CD14-positive monocyte (primary cell): ENCODE results near the gene SYTL3. TPM values are rescaled to one million over a fixed set of nuclear protein-coding genes. Genes with fewer than 3 reads are reported as not detected.

Experiments
- DNase-seq, 3 donors: peaks; one replicate each; pipeline ENCODE4 v3.0.0-alpha.2; 2011 to 2022
- H2AFZ ChIP-seq: 2 replicates; pipeline ENCODE4 v1.6.0; 2012; ENCODE audit warnings: mild to moderate bottlenecking, low read depth, low read length, inconsistent platforms; ENCODE audit not compliant: insufficient read depth, poor library complexity, severe bottlenecking
- H3K27ac ChIP-seq, 2 donors: 1 replicate in 1 of 2; 2 replicates in 1 of 2; pipeline ENCODE4 v1.5.1; 2012 to 2013; ENCODE audit warnings: low read length in 2 of 2, control low read depth in 1 of 2, inconsistent platforms in 1 of 2, low read depth in 1 of 2, mild to moderate bottlenecking in 1 of 2
- H3K27me3 ChIP-seq, 2 donors: one replicate each; pipeline versions ENCODE4 v1.6.0 to v1.6.1; 2011 to 2013; ENCODE audit warnings: low read length in 2 of 2; ENCODE audit not compliant: control insufficient read depth in 2 of 2, insufficient read depth in 2 of 2
- H3K36me3 ChIP-seq, 2 donors: replicated peaks in 1 of 2; 1 replicate in 1 of 2; 2 replicates in 1 of 2; pipeline versions ENCODE4 v1.5.1 to v1.6.1; 2012 to 2013; ENCODE audit warnings: low read length in 2 of 2, control low read depth in 1 of 2, inconsistent platforms in 1 of 2, mild to moderate bottlenecking in 1 of 2; ENCODE audit not compliant: insufficient read depth in 2 of 2, control insufficient read depth in 1 of 2
- H3K4me1 ChIP-seq, 2 donors: 1 replicate in 1 of 2; 2 replicates in 1 of 2; pipeline versions ENCODE4 v1.5.1 to v1.6.1; 2012 to 2013; ENCODE audit warnings: low read length in 2 of 2, control low read depth in 1 of 2, inconsistent platforms in 1 of 2, mild to moderate bottlenecking in 1 of 2, moderate library complexity in 1 of 2; ENCODE audit not compliant: insufficient read depth in 2 of 2, control insufficient read depth in 1 of 2
- H3K4me2 ChIP-seq: replicated peaks from 2 replicates; pipeline ENCODE3; 2012; ENCODE audit warnings: low read length, moderate library complexity, mild to moderate bottlenecking; ENCODE audit not compliant: poor library complexity, severe bottlenecking; ENCODE audit errors: extremely low read depth
- H3K4me3 ChIP-seq, 3 experiments: fragments of 200-600 bp in 1 of 3; sonication (generic) in 1 of 3; replicated peaks in 1 of 3; 1 replicate in 2 of 3; 2 replicates in 1 of 3; pipeline ENCODE4 v1.5.1; 2011 to 2013; ENCODE audit warnings: low read length in 3 of 3, mild to moderate bottlenecking in 3 of 3, control low read depth in 2 of 3, low read depth in 2 of 3, inconsistent platforms in 1 of 3, moderate library complexity in 1 of 3
- H3K79me2 ChIP-seq: 2 replicates; pipeline ENCODE4 v1.6.0; 2012; ENCODE audit warnings: mild to moderate bottlenecking, control low read depth, inconsistent platforms, low read length, moderate library complexity; ENCODE audit not compliant: insufficient read depth
- H3K9ac ChIP-seq: 2 replicates; pipeline ENCODE4 v1.6.0; 2017; ENCODE audit warnings: low read length, mild to moderate bottlenecking; ENCODE audit not compliant: insufficient read depth, poor library complexity, severe bottlenecking
- H3K9me3 ChIP-seq, 2 donors: replicated peaks in 1 of 2; 1 replicate in 1 of 2; 2 replicates in 1 of 2; pipeline versions ENCODE4 v1.5.1 to v1.6.1; 2012 to 2013; ENCODE audit warnings: low read length in 2 of 2, control low read depth in 1 of 2; ENCODE audit not compliant: control insufficient read depth in 1 of 2, insufficient read depth in 1 of 2
- H4K20me1 ChIP-seq: 2 replicates; pipeline ENCODE4 v1.6.0; 2012; ENCODE audit warnings: mild to moderate bottlenecking, low read length, control low read depth, moderate library complexity; ENCODE audit not compliant: insufficient read depth
- H3K27ac Mint-ChIP-seq, 7 donors: one replicate each; pipeline ENCODE4 v1.8.0; 2020; ENCODE audit warnings: mild to moderate bottlenecking in 7 of 7, mixed read lengths in 7 of 7, moderate library complexity in 6 of 7, inconsistent platforms in 2 of 7
- H3K27me3 Mint-ChIP-seq, 3 donors: one replicate each; pipeline ENCODE4 v1.8.0; 2021 to 2022; ENCODE audit warnings: low read depth in 3 of 3, mild to moderate bottlenecking in 3 of 3, mixed read lengths in 3 of 3, moderate library complexity in 3 of 3, inconsistent platforms in 1 of 3
- H3K36me3 Mint-ChIP-seq, 2 donors: one replicate each; pipeline ENCODE4 v1.8.0; 2020; ENCODE audit warnings: mixed read lengths in 2 of 2, inconsistent platforms in 1 of 2, mild to moderate bottlenecking in 1 of 2
- H3K4me1 Mint-ChIP-seq: one replicate; pipeline ENCODE4 v1.8.0; 2020; ENCODE audit warnings: mild to moderate bottlenecking, mixed read lengths
- H3K4me3 Mint-ChIP-seq, 2 donors: one replicate each; pipeline ENCODE4 v1.8.0; 2020; ENCODE audit warnings: mild to moderate bottlenecking in 2 of 2, mixed read lengths in 2 of 2, moderate library complexity in 1 of 2
- H3K9me3 Mint-ChIP-seq, 7 donors: one replicate each; pipeline ENCODE4 v1.8.0; 2020 to 2022; ENCODE audit warnings: mixed read lengths in 7 of 7, mild to moderate bottlenecking in 6 of 7, moderate library complexity in 6 of 7, inconsistent platforms in 2 of 7
- CTCF ChIP-seq: fragments of 200-600 bp; IDR thresholded peaks from one replicate; pipeline ENCODE4 v1.8.0; 2022; ENCODE audit warnings: antibody characterized with exemption, mild to moderate bottlenecking
- WGBS: methylation state at CpG from one replicate; pipeline ENCODE4 v1.1.5; 2013; ENCODE audit warnings: missing lambda C conversion rate; ENCODE audit not compliant: insufficient coverage; 5-methylcytosine and 5-hydroxymethylcytosine counted together
- intact Hi-C, 2 donors: fragments of 100-400 bp; cut with micrococcal nuclease; formaldehyde crosslinking; loops; one replicate each; pipeline versions ENCODE4 v1.15.0 to v1.15.1; 2023
- polyA plus RNA-seq, 3 donors: library from polyadenylated mRNA; depleted of rRNA in 1 of 3; unstranded in 2 of 3; stranded (reverse) in 1 of 3; fragments of 300-500 nt in 2 of 3; fragments of >200 nt in 1 of 3; fragmentation: Illumina TruSeq in 2 of 3; gene quantifications; 1 replicate in 2 of 3; 2 replicates in 1 of 3; pipeline ENCODE4 v1.2.3, GENCODE V29; 2012 to 2021

The SYTL3 gene
- polyA plus RNA-seq, 3 donors, result 14.6 to 18.7 (median 14.8) TPM

- H3K9me3 Mint-ChIP-seq, result peaks cover 0 to 3% (median 0%) of the 10 kb centered on the region in 7 donors
- Histone ChIP-seq H3K9ac (no peak overlapping the region), H3K4me2 (no peak overlapping the region), H3K36me3 (peaks cover 98 to 100% of the 10 kb centered on the region in 2 donors), H3K9me3 (no peaks in the 10 kb centered on the region), H3K27ac (no peak overlapping the region), H3K4me3 (no peak overlapping the region), H3K27me3 (no peaks in the 10 kb centered on the region), H2AFZ (no peak overlapping the region), H4K20me1 (peaks cover 49% of the 10 kb centered on the region), H3K4me1 (no peaks in the 10 kb centered on the region), H3K79me2 (no peaks in the 10 kb centered on the region)
- DNase-seq, result no peak
- H3K27ac Mint-ChIP-seq, result peak overlapping the region in 2 of 7 donors; percentile 3 to 76
- H3K4me1 Mint-ChIP-seq, result peaks cover 3% of the 10 kb centered on the region
- TF ChIP-seq CTCF, result no peak
- intact Hi-C loops, result no loop called here
- peaks cover 0 to 2% (median 0%) of the 10 kb centered on the region in 3 donors for H3K27me3 Mint-ChIP-seq
- 96% methylated on average over 10 of the region's 13 CpGs for WGBS
- H3K36me3 Mint-ChIP-seq, result peaks cover 95 to 100% of the 10 kb centered on the region in 2 donors
- no peak overlapping the region for H3K4me3 Mint-ChIP-seq
Observed at GRCh38 chr6:158769234-158769770, 119.4 kb downstream of the SYTL3 start.

- no peak overlapping the region for H3K9ac ChIP-seq
- intact Hi-C loops, result loop anchor here in 1 of 2 donors (10.0 kb wide), 1 partner anchor 65 kb away; no protein-coding TSS in a partner anchor
- Mint-ChIP-seq H3K27ac (peak overlapping the region in 3 of 7 donors; percentile 3 to 76 (median 52)), H3K36me3 (peaks cover 97 to 100% of the 10 kb centered on the region in 2 donors), H3K9me3 (peaks cover 0 to 3% (median 0%) of the 10 kb centered on the region in 7 donors), H3K4me3 (no peak overlapping the region), H3K27me3 (peaks cover 0 to 2% (median 0%) of the 10 kb centered on the region in 3 donors), H3K4me1 (peaks cover 3% of the 10 kb centered on the region)
- H2AFZ ChIP-seq, result no peak overlapping the region
- DNase-seq, result no peak
- no peak for TF ChIP-seq CTCF
- no peak overlapping the region for H3K4me3 ChIP-seq
- H3K4me1 ChIP-seq, result no peaks in the 10 kb centered on the region
- H3K4me2 ChIP-seq, result no peak overlapping the region
- H3K27ac ChIP-seq, result peak overlapping the region in 1 of 2 donors; percentile 0
- H3K27me3 ChIP-seq, result no peaks in the 10 kb centered on the region
- H3K36me3 ChIP-seq, result peaks cover 97 to 100% of the 10 kb centered on the region in 2 donors
- over 99% methylated on average over 15 of the region's 18 CpGs for WGBS
- no peaks in the 10 kb centered on the region for H3K79me2 ChIP-seq
- H3K9me3 ChIP-seq, result no peaks in the 10 kb centered on the region
- peaks cover 54% of the 10 kb centered on the region for H4K20me1 ChIP-seq
Observed at GRCh38 chr6:158769771-158770432, 120.0 kb downstream of the SYTL3 start.
